ENCODE results near the gene RAD51B. TPM values are rescaled to one million over a fixed set of nuclear protein-coding genes. Genes with fewer than 3 reads are reported as not detected.
"Not testable (repeated sequence)": the region's sequence is repeated elsewhere in the genome, so short reads cannot be mapped to it uniquely, and the experiment has no call there.

Gene RAD51B
- total RNA-seq, 1 donor from 2014 or later = 8.9 TPM

- no peak for DNase-seq (ENCODE audit: low read depth in 2 of 2)
Measured at GRCh38 chr14:68266998-68267397, 447.4 kb downstream of the RAD51B start.

DNA sequence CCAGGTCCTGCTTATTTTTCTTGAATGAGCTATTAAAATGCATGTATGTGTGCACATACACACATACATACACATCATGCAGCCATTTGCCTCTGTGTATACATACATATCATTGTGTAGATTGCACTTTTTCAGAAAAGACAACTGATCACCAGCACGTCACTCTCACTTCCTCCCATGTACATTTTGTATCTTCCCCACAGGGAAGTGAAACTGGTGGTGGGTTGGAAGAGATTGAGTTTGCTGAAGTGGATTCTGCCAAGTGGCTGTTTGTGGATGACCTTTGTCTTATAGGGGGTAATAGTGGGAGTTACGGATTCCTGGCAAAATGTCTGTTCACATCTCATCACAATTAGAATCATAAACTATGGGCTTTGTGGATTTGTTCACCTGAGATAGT lies 448.6 kb downstream of the RAD51B start:
- no peak for DNase-seq (ENCODE audit: low read depth in 2 of 2)

DNA sequence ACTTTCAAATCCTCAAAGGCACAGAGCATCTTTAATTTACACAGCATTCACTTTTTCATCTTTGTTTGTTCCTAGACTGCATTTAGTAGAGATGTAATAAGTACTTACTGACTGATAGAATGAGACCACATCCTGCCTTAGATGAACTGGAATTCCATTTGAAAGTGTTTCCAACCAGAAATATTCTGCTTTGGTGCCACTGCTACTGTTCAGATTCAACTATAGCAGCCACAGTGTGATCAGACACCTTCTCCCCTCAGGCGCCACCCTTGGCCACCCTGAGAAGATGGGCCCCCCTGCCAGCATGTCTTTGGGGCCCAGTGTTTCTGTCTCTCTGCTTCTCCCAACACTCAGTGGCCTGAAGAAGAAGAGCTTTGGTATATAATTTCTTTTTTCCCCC lies 449.1 kb downstream of the RAD51B start:
- DNase-seq (ENCODE audit: low read depth in 2 of 2) = no peak

- DNase-seq (ENCODE audit: low read depth in 2 of 2) = peak in 1 of 2 donors; percentile 45
Measured at GRCh38 chr14:68269136-68269927, 449.8 kb downstream of the RAD51B start.

GRCh38 chr14:68270342-68270741 lies 450.8 kb downstream of the RAD51B start:
- DNase-seq (ENCODE audit: low read depth in 2 of 2) = no peak

- DNase-seq (ENCODE audit: low read depth in 2 of 2) = no peak
Measured at GRCh38 chr14:68271913-68272391, 452.4 kb downstream of the RAD51B start.

DNA sequence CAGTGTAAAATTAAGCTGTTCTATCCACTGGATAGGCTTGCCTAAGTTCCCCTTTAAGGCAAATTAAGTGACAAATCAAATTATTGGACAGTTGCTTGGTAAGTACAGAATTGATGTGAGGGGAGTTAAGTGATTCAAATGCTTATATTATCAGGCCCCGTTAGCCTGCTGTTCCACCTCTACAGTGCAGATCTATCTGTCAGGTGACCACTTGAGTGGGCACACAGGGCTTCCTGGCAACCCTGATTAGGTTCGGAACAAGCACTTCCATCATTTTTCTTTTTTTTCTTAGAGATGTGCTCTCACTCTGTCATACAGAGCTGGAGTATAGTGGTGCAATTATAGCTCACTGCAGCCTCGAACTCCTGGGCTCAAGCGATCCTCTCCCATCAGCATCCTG lies 453.8 kb downstream of the RAD51B start:
- DNase-seq (ENCODE audit: low read depth in 2 of 2) = no peak

DNA sequence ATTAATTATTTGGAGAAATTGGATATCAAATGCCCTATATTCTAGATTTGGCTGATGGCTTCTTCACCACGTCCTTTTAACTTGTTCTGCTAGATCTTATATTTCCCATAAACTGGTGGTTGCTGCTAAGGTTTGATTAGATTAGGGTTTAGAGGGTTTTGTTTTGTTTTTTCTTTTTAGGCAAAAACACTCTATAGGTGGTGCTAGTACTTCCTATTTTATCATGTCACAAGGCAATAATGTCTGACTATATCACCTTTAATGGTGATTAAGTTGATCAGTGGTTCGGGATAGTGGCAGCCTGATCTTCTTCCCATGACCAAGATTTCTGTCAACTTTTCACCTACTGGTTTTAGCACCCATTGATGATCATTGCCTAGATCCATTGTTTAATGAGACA lies 455.1 kb downstream of the RAD51B start:
- no peak for DNase-seq (ENCODE audit: low read depth in 2 of 2)

GRCh38 chr14:68278576-68279436 lies 459.2 kb downstream of the RAD51B start:
- peak in 1 of 2 donors; percentile 34 for DNase-seq (ENCODE audit: low read depth in 2 of 2)

DNA sequence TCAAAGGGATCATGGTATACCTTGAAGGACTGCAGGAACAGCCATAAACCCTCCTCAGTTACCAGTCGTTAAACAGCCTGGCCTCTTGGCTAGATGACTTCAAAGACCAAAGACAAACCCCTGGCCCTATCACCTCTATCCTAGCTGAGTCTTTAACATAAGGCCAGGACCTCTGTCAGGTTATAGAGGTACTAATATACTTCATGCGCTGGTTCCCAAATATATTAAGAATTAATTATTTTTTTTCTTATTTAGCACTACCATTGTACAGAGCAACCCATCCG lies 459.8 kb downstream of the RAD51B start:
- DNase-seq (ENCODE audit: low read depth in 2 of 2) = no peak

DNA sequence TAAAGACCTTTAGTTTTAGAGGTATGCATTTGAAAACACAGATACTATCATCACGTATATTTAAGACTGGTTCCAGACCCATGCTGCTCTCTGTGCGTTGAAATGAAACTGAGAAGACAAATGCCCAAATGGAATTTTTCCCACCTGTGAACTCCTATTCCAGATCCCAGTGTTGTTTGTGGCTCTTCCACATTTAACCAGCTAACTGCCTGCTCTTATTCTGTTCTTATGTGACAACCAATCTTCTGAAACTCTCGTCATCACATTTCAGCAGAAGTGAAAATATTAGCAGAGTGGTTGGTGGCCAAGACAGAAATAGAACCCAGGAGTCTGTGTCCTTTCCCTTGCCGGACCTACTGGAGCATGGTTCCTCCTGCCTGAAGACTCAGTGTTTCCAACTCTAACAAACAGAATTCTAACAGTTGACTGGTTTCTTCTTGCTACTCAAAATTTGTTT lies 460.2 kb downstream of the RAD51B start:
- DNase-seq (ENCODE audit: low read depth in 2 of 2) = no peak

DNA sequence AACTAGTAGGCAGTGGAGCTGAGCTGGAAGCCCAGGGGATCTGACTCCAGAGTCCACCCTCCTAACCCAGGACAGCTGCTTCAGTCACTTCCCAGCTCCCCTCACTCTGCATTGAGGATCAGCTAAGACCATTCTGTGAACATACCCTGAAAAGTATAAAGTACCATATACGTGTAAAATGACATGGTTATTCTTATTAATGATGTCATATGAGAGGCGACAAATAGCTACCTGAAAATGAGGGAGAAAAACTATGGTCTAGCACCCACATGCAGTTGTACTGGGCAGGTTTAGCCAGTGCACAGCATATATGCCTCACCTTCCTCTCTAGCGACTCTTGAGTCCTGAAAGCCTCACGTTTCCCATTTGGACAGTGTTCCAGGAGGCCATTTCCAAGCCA lies 461.9 kb downstream of the RAD51B start:
- DNase-seq (ENCODE audit: low read depth in 2 of 2) = no peak

GRCh38 chr14:68282479-68283377 lies 463.1 kb downstream of the RAD51B start:
- DNase-seq (ENCODE audit: low read depth in 2 of 2) = no peak

DNA sequence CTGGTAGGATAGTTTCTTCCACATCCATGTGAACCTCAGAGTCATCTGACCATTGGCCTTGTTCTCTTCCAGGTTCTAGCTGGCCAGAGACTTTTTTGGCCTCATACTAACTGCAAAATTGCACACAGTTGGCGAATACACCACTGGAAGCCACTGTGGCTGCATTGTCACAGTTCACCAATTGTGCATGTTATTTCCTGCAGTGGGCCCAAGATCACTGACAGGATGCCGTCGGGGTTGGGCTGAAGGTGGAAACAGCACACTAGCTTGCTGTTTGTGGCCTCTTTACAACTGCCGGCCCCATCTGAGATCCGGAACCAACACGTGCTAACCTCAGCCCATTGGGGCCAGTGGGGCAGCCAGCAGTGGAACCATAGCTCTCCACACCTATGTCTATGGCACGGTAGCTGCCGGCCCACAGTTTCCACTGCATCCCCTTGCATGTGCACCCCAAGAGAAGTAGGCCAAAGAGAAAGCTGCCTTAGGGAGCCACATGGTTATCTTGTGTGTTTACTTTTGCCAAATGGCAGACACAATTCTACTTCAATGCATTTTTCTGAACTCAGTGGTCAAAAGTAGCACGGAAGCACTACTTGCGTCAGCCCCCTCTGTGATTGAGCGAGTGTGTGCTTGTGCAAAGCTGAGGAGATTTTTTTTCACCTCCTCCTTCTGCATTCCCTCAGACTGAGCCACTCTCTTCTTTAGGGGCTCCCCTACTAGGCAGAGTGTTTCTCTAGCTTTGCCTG lies 464.0 kb downstream of the RAD51B start:
- peak in 1 of 2 donors; percentile 70 for DNase-seq (ENCODE audit: low read depth in 2 of 2)

DNA sequence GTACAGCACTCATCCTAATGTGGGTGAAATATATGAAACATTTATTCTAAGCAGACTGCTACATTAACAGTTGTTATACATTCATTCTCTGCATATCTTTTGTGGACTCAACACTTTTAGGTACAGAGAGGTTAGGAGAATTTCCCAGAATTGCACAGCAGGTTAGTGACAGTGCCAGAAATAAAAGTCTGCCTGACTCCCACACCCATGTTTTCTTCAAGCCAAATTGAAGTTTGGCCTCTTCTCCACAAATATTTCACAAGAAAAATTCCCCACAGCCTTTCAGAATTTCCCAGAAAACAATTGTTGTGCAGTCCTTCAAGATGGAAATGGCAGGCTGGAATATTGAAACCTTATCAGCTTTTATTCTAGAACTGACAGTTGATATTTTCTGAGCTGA lies 464.8 kb downstream of the RAD51B start:
- no peak for DNase-seq (ENCODE audit: low read depth in 2 of 2)

DNA sequence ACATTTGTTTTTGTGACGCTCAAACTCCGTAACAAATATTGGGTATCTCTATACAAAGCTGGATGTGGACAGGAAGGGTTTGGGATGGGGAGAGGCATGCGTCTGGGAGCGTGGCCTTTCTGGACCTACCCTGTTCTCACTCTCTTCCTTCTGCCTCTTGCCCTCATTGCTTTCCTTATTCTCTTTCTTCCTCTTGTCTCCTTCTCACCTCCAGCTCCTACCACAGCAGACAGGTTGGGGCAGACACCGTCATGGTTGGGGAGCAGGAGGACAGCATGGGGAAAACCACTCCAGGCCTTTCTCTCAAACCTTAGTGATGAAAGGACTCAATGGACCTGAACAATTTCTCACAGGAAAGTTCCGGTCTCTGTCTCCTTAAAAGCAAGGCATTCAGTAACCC lies 465.3 kb downstream of the RAD51B start:
- no peak for DNase-seq (ENCODE audit: low read depth in 2 of 2)

DNA sequence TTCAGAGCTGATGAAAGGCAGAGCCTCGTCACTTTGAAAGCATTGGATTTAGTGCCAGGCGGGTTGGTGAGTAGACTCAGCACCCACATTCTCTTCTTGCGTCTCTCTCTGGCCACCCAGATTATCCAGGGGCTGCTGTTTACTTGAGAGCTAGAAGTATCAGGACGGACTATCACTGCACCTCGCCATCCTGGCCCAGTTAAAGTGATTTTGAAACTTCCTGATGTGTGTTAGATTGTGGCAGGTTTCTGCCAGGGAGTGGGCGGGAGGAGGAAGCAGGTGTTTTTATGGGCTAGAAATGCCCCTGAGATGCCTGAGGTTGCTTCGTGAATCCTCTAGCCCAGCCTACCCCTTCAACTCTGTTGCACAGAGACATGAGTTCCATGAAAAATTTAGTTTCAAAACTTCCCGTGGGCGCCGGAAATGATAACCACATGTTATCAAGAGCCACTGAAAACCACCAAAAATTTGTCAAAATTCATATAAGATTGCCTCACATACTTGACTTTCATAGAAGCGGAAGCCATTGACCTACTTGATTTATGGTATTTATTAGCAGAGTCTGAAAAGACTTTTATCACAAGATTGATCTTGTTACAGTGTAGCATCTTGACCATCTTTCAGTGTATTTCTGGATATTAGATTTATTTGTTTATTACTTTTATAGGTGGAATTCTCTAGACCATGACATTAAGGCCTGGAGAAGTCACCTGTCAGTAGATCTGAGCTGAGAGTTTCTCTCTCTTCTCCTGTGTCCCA lies 466.0 kb downstream of the RAD51B start:
- DNase-seq (ENCODE audit: low read depth in 2 of 2) = no peak

- DNase-seq (ENCODE audit: low read depth in 2 of 2) = no peak
Measured at GRCh38 chr14:68286667-68287066, 467.1 kb downstream of the RAD51B start.

DNA sequence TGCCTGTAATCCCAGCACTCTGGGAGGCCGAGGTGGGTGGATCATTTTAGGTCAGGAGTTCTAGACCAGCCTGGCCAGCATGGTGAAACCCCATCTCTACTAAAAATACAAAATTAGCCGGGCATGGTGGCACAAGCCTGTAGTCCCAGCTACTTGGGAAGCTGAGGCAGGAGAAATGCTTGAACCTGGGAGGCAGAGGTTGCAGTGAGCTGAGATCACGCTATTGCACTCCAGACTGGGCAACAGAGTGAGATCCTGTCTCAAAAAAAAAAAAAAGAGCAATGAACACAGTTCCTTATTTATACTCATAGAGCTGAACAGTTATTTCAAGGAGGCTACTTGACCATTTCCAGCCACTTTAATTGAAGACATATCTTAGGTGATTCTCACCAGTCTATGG lies 469.9 kb downstream of the RAD51B start:
- not testable (repeated sequence) for DNase-seq (ENCODE audit: low read depth in 2 of 2)

GRCh38 chr14:68291820-68292219 lies 472.2 kb downstream of the RAD51B start:
- DNase-seq (ENCODE audit: low read depth in 2 of 2) = no peak

Data from lung microvascular endothelial cell (primary cell).